GM18511 (cell line): Measurements from ENCODE around the gene GPRIN3.
"Not testable (repeated sequence)": the region's sequence is repeated elsewhere in the genome, so short reads cannot be mapped to it uniquely, and the experiment has no call there.

Experiments
- ATAC-seq: cut with Tn5 transposase; IDR thresholded peaks from one replicate; pipeline ENCODE4 v1.9.1; 2021; ENCODE audit warnings: mild to moderate bottlenecking, moderate library complexity; ENCODE audit not compliant: unreplicated experiment

Gene GPRIN3

GRCh38 chr4:89218587-89218986 lies 89.0 kb downstream of the GPRIN3 start:
- no peak for ATAC-seq

- no peak for ATAC-seq
Observed at GRCh38 chr4:89217604-89218003, 90.0 kb downstream of the GPRIN3 start.

GRCh38 chr4:89216866-89217265 lies 90.7 kb downstream of the GPRIN3 start:
- no peak for ATAC-seq

GRCh38 chr4:89216422-89216821 lies 91.2 kb downstream of the GPRIN3 start:
- no peak for ATAC-seq

GRCh38 chr4:89215736-89216135 lies 91.9 kb downstream of the GPRIN3 start:
- ATAC-seq = no peak

GRCh38 chr4:89214308-89214707 lies 93.3 kb downstream of the GPRIN3 start:
- no peak for ATAC-seq

GRCh38 chr4:89213382-89213701 lies 94.3 kb downstream of the GPRIN3 start:
- no peak for ATAC-seq

GRCh38 chr4:89212666-89213381 lies 94.8 kb downstream of the GPRIN3 start:
- no peak for ATAC-seq

- ATAC-seq = no peak
Observed at GRCh38 chr4:89204624-89205023, 103.0 kb downstream of the GPRIN3 start.

GRCh38 chr4:89203902-89204301 lies 103.7 kb downstream of the GPRIN3 start:
- no peak for ATAC-seq

- ATAC-seq = not testable (repeated sequence)
Observed at GRCh38 chr4:89199394-89199793, 108.2 kb downstream of the GPRIN3 start.

- ATAC-seq = no peak
Observed at GRCh38 chr4:89197920-89198319, 109.7 kb downstream of the GPRIN3 start.

- no peak for ATAC-seq
Observed at GRCh38 chr4:89196745-89197144, 110.9 kb downstream of the GPRIN3 start.

GRCh38 chr4:89196056-89196674 lies 111.4 kb downstream of the GPRIN3 start:
- ATAC-seq = peak; percentile 59

- ATAC-seq = no peak
Observed at GRCh38 chr4:89193843-89194242, 113.8 kb downstream of the GPRIN3 start.
